Esophagus muscularis mucosa (tissue), 4 donors: ENCODE results near the gene SULT6B1. TPM values are rescaled to one million over a fixed set of nuclear protein-coding genes. Genes with fewer than 3 reads are reported as not detected.
"Not testable (repeated sequence)": the region's sequence is repeated elsewhere in the genome, so short reads cannot be mapped to it uniquely, and the experiment has no call there.

ENCODE experiments used
- DNase-seq: peaks from one replicate; pipeline ENCODE4 v3.0.0-alpha.2; 2017; ENCODE audit errors: extremely low spot score
- H3K27ac ChIP-seq, 4 donors: fragments of 200-600 bp; sonication (generic); replicated peaks in 1 of 4; 1 replicate in 3 of 4; 2 replicates in 1 of 4; pipeline ENCODE4 v1.5.1; 2016 to 2019; ENCODE audit warnings: mild to moderate bottlenecking in 1 of 4
- H3K27me3 ChIP-seq, 4 donors: fragments of 200-600 bp; sonication (generic); one replicate each; pipeline versions ENCODE4 v1.5.1 to v1.6.0; 2016 to 2019
- H3K36me3 ChIP-seq, 4 donors: fragments of 200-600 bp; sonication (generic); one replicate each; pipeline ENCODE4 v1.5.1; 2016 to 2019
- H3K4me1 ChIP-seq, 4 donors: fragments of 200-600 bp; sonication (generic); one replicate each; pipeline ENCODE4 v1.5.1; 2016 to 2019
- H3K4me3 ChIP-seq, 4 donors: fragments of 200-600 bp; sonication (generic); 1 replicate in 2 of 4; 2 replicates in 2 of 4; pipeline ENCODE4 v1.5.1; 2016 to 2019; ENCODE audit warnings: mild to moderate bottlenecking in 4 of 4, moderate library complexity in 1 of 4
- H3K9me3 ChIP-seq, 4 donors: fragments of 200-600 bp; sonication (generic); 1 replicate in 3 of 4; 2 replicates in 1 of 4; pipeline ENCODE4 v1.5.1; 2016 to 2019
- EP300 ChIP-seq: sonication (generic); formaldehyde crosslinking; IDR thresholded peaks from one replicate; pipeline ENCODE4 v1.6.1; 2017; ENCODE audit warnings: antibody characterized with exemption
- POLR2A ChIP-seq: fragments of 450-650 bp; IDR thresholded peaks from one replicate; pipeline ENCODE4 v1.6.1; 2017; ENCODE audit warnings: antibody characterized with exemption, moderate library complexity, mild to moderate bottlenecking, low read depth
- POLR2AphosphoS5 ChIP-seq, 2 donors: sonication (generic); formaldehyde crosslinking; IDR thresholded peaks; one replicate each; pipeline ENCODE4 v1.6.1; 2017; ENCODE audit warnings: antibody characterized with exemption in 2 of 2
- WGBS: methylation state at CpG from one replicate; pipeline ENCODE4 v1.1.5; 2018; 5-methylcytosine and 5-hydroxymethylcytosine counted together
- intact Hi-C: fragments of 100-400 bp; cut with DNase I; formaldehyde crosslinking; loops from one replicate; pipeline ENCODE4 v1.15.1; 2023
- total RNA-seq, 4 donors: library from RNA; depleted of rRNA; stranded (reverse); fragments of >200 nt; gene quantifications; one replicate each; pipeline versions ENCODE4 v1.1.0 to v1.2.1, GENCODE V29; 2016
- TF ChIP-seq, protein P1 (sequence below), 3 experiments: fragments of 200-600 bp in 2 of 3; fragments of 450-650 bp in 1 of 3; sonication (generic) in 2 of 3; IDR thresholded peaks; one replicate each; pipeline ENCODE4 v1.5.1; 2017 to 2019; ENCODE audit warnings: antibody characterized with exemption in 3 of 3, mild to moderate bottlenecking in 2 of 3, moderate library complexity in 1 of 3

The SULT6B1 gene
- total RNA-seq, 4 donors from 2014 or later, result not detected

DNA sequence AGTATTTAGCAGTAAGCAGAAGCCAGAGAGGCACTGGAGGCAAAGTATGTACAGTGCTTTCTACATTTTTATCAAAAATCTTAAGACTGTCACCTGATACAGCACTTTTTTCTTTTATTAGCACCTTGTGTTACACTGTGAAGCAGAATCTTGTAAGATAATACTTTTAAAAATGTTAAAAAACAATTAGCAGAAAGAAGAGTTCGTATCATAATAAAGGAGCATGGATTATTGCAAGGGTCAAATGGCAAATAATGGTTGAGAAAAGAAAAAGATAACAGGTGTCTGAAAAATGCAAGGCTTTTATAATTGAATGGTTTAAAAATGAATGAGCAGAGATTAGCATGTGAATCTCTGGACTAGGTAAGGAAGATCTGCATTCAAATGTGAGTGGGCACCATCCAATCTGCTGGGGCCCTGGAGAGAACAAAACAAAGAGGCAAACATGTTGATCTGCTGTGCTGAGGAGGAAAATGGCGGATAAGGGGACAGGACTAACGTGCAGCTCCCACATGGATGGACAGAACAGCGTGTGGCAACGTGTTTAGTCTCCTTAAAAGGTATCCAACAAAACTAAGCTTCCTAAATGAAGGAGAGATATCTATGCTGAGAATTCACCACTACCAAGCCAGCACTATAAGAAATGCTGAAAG lies 17.3 kb upstream of the SULT6B1 start:
- H3K4me1 ChIP-seq, result no peaks in the 10 kb centered on the region
- H3K4me3 ChIP-seq, result no peak overlapping the region
- TF ChIP-seq POLR2A (no peak), POLR2AphosphoS5 (IDR thresholded peaks at IDR 0.05) (no peak), EP300 (no peak)
- TF ChIP-seq, protein P1, sequence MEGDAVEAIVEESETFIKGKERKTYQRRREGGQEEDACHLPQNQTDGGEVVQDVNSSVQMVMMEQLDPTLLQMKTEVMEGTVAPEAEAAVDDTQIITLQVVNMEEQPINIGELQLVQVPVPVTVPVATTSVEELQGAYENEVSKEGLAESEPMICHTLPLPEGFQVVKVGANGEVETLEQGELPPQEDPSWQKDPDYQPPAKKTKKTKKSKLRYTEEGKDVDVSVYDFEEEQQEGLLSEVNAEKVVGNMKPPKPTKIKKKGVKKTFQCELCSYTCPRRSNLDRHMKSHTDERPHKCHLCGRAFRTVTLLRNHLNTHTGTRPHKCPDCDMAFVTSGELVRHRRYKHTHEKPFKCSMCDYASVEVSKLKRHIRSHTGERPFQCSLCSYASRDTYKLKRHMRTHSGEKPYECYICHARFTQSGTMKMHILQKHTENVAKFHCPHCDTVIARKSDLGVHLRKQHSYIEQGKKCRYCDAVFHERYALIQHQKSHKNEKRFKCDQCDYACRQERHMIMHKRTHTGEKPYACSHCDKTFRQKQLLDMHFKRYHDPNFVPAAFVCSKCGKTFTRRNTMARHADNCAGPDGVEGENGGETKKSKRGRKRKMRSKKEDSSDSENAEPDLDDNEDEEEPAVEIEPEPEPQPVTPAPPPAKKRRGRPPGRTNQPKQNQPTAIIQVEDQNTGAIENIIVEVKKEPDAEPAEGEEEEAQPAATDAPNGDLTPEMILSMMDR (IDR thresholded peaks at IDR 0.05), result no peak
- H3K27ac ChIP-seq, result no peak overlapping the region
- H3K9me3 ChIP-seq, result peaks cover 2 to 24% (median 15%) of the 10 kb centered on the region in 4 donors
- 89% methylated on average over 5 of the region's 5 CpGs for WGBS
- no peak for DNase-seq
- peaks cover 55 to 96% (median 88%) of the 10 kb centered on the region in 4 donors for H3K36me3 ChIP-seq
- intact Hi-C loops, result no loop called here
- H3K27me3 ChIP-seq, result no peaks in the 10 kb centered on the region

DNA sequence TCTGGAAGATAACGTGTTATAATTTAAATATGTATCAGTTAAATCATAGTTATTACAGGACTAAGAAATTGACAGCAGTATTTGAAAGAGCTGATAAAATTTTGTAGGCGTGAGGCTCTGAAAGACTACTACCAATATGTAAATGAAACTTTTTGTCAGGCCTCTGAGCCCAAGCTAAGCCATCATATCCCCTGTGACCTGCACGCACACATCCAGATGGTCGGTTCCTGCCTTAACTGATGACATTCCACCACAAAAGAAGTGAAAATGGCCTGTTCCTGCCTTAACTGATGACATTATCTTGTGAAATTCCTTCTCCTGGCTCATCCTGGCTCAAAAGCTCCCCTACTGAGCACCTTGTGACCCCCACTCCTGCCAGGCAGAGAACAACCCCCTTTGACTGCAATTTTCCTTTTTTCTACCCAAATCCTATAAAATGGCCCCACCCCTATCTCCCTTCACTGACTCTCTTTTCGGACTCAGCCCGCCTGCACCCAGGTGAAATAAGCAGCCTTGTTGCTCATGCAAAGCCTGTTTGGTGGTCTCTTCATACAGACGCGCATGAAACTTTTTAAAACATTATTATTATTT lies 16.7 kb upstream of the SULT6B1 start:
- H3K4me3 ChIP-seq, DNase-seq, H3K4me1 ChIP-seq, intact Hi-C loops, H3K27me3 ChIP-seq, H3K27ac ChIP-seq: not testable (repeated sequence)
- 85% methylated on average over 8 of the region's 8 CpGs for WGBS
- Histone ChIP-seq H3K36me3 (peaks cover 56 to 96% (median 87%) of the 10 kb centered on the region in 4 donors), H3K9me3 (peaks cover 2 to 24% (median 15%) of the 10 kb centered on the region in 4 donors)

DNA sequence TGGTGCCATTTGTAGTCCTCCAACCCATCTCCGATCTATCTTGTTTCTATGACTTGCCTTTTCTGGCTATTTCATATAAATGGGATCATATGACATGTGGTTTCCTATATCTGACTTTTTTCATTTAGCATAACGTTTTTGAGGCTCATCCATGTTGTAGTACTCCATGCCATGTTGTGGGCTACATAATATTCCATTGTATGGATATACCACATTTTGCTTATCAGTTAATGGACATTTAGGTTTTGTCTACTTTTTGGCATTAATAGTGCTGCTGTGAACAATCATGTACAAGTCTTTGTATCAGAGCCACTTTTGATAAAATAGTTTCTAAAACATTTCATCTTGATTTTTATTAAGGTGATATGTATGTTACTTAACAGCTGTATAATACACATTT lies 15.2 kb upstream of the SULT6B1 start:
- Histone ChIP-seq H3K9me3 (peaks cover 2 to 12% (median 6%) of the 10 kb centered on the region in 4 donors), H3K36me3 (peaks cover 41 to 86% (median 73%) of the 10 kb centered on the region in 4 donors), H3K4me3 (no peak overlapping the region), H3K27ac (no peak overlapping the region), H3K27me3 (no peaks in the 10 kb centered on the region), H3K4me1 (peaks cover 0 to 6% (median 4%) of the 10 kb centered on the region in 4 donors)
- 91% methylated on average over 2 of the region's 2 CpGs for WGBS
- DNase-seq, result no peak
- intact Hi-C loops, result no loop called here
- TF ChIP-seq, protein P1 (IDR thresholded peaks at IDR 0.05), result no peak
- TF ChIP-seq POLR2A (no peak), EP300 (no peak), POLR2AphosphoS5 (IDR thresholded peaks at IDR 0.05) (no peak)

DNA sequence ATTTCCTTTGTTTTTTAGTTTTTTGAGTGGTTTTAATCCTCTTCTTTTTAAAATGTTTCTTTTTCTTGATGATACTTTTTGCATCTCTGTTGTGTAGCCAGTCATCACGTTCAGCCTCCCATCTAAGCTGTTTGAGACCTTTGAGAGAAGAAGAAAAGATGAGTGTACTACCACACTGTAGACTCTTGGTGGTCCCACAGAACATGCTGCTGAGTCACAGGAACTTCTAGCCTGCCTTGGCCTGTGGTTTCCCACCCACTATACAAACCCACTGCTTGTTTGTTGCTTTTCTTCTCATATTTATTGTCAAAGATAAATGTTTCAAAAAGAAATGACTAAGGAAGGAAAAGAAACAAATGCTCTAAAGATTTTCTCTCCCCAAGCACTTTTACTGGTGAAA lies 13.3 kb upstream of the SULT6B1 start:
- DNase-seq, result no peak
- H3K36me3 ChIP-seq, result peaks cover 32 to 69% (median 63%) of the 10 kb centered on the region in 4 donors

DNA sequence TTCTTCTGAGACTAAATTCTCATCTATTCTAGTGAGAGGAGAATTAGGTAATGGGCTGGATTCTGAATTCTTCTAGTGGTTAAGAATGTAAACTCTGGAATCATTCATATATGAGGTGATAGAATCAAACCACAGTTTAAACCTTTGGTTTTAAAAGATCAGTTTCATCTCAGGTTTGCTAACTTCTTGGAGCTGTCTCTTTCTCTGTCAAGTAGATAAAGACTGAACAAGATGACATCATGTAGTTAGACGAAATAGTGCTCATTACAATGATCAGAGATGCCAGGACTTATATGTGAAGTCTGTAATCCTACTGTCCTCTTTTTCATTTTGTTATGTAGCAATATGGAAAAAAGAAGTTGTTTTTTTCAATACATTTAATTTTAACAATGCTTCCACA lies 12.7 kb upstream of the SULT6B1 start:
- intact Hi-C loops, result no loop called here
- H3K36me3 ChIP-seq, result peaks cover 28 to 64% (median 58%) of the 10 kb centered on the region in 4 donors
- 81% methylated on average over 1 of the region's 1 CpG for WGBS

More for the DNA sequence above, 13.3 kb upstream of the SULT6B1 start:
- WGBS, result 83% methylated on average over 1 of the region's 1 CpG
- peaks cover 0 to 7% (median 4%) of the 10 kb centered on the region in 4 donors for H3K9me3 ChIP-seq
- intact Hi-C loops, result no loop called here
- no peaks in the 10 kb centered on the region for H3K27me3 ChIP-seq
- no peak overlapping the region for H3K4me3 ChIP-seq
- H3K4me1 ChIP-seq, result peaks cover 12 to 25% (median 22%) of the 10 kb centered on the region in 4 donors
- TF ChIP-seq EP300 (no peak), POLR2A (no peak), POLR2AphosphoS5 (IDR thresholded peaks at IDR 0.05) (no peak)
- TF ChIP-seq, protein P1 (IDR thresholded peaks at IDR 0.05), result no peak
- H3K27ac ChIP-seq, result no peak overlapping the region

More for the DNA sequence above, 12.7 kb upstream of the SULT6B1 start:
- DNase-seq, result no peak
- Histone ChIP-seq H3K4me1 (peaks cover 12 to 25% (median 22%) of the 10 kb centered on the region in 4 donors), H3K4me3 (no peak overlapping the region), H3K27me3 (no peaks in the 10 kb centered on the region), H3K27ac (no peak overlapping the region), H3K9me3 (peaks cover 0 to 7% (median 4%) of the 10 kb centered on the region in 4 donors)
- no peak for TF ChIP-seq EP300
- TF ChIP-seq POLR2A, result no peak
- TF ChIP-seq, protein P1 (IDR thresholded peaks at IDR 0.05), result no peak
- no peak for TF ChIP-seq POLR2AphosphoS5 (IDR thresholded peaks at IDR 0.05)
